OCI-LY7 (cell line): ENCODE data around the gene RBM20. TPM values are rescaled to one million over a fixed set of nuclear protein-coding genes. Genes with fewer than 3 reads are reported as not detected.

Experiments
- BruUV-seq: library from RNA; stranded (reverse); fragments of 400-500 nt; replicated peaks from 2 replicates; lab custom pipeline; 2021; lab: Mats Ljungman, UMichigan
- CTCF ChIA-PET: fragments of 300-600 bp; sonication (Branson Sonifier 250); formaldehyde crosslinking; loops from one replicate; lab custom pipeline; 2022; ENCODE audit warnings: antibody characterized with exemption; ENCODE audit not compliant: unreplicated experiment; lab: Charles Lee
- POLR2A ChIA-PET: fragments of 300-600 bp; sonication (Branson Sonifier 250); formaldehyde crosslinking; loops from one replicate; lab custom pipeline; 2022; ENCODE audit warnings: antibody characterized with exemption; lab: Charles Lee
- DNase-seq: peaks from one replicate; pipeline ENCODE4 v3.0.0-alpha.2; 2015; ENCODE audit warnings: low spot score
- H2AFZ ChIP-seq: fragments of 200-600 bp; sonication (generic), shearing (Covaris generic); 2 replicates; pipeline ENCODE4 v1.6.1; 2014; ENCODE audit warnings: mild to moderate bottlenecking, antibody characterized with exemption, low read length, moderate library complexity
- H3K27ac ChIP-seq: fragments of 200-600 bp; sonication (generic); 2 replicates; pipeline ENCODE4 v1.5.1; 2014; ENCODE audit warnings: mixed run types, low read depth, mild to moderate bottlenecking, moderate library complexity, low read length, inconsistent platforms; ENCODE audit not compliant: poor library complexity, severe bottlenecking
- H3K36me3 ChIP-seq: fragments of 200-600 bp; sonication (generic); 2 replicates; pipeline ENCODE4 v1.6.1; 2014; ENCODE audit warnings: mild to moderate bottlenecking, antibody characterized with exemption, low read length, moderate library complexity, mixed read lengths; ENCODE audit not compliant: insufficient read depth
- H3K4me1 ChIP-seq: fragments of 200-600 bp; sonication (generic); 2 replicates; pipeline ENCODE4 v1.5.1; 2014; ENCODE audit warnings: mild to moderate bottlenecking, low read length; ENCODE audit not compliant: insufficient read depth, poor library complexity, severe bottlenecking
- H3K4me2 ChIP-seq: fragments of 200-600 bp; sonication (generic); 2 replicates; pipeline ENCODE4 v1.6.1; 2014; ENCODE audit warnings: mild to moderate bottlenecking, low read length
- H3K4me3 ChIP-seq: fragments of 200-600 bp; sonication (generic); 2 replicates; pipeline ENCODE4 v1.5.1; 2014; ENCODE audit warnings: mild to moderate bottlenecking, low read depth, low read length; ENCODE audit not compliant: poor library complexity, severe bottlenecking
- H3K79me2 ChIP-seq: fragments of 200-600 bp; sonication (generic); 2 replicates; pipeline ENCODE4 v1.6.1; 2016; ENCODE audit warnings: low read depth, mild to moderate bottlenecking, low read length, moderate library complexity, mixed read lengths; ENCODE audit not compliant: insufficient read depth
- H3K9me2 ChIP-seq: fragments of 200-600 bp; sonication (generic); 2 replicates; pipeline ENCODE4 v1.6.1; 2016; ENCODE audit warnings: mild to moderate bottlenecking, low read length, mixed read lengths; ENCODE audit not compliant: insufficient read depth
- H3K9me3 ChIP-seq: fragments of 200-600 bp; sonication (generic); 2 replicates; pipeline ENCODE4 v1.6.1; 2014; ENCODE audit warnings: mild to moderate bottlenecking, mixed run types, low read length, mixed read lengths
- H4K20me1 ChIP-seq: fragments of 200-600 bp; sonication (generic); 2 replicates; pipeline ENCODE4 v1.6.1; 2014; ENCODE audit warnings: mild to moderate bottlenecking, antibody characterized with exemption, low read length, moderate library complexity, mixed read lengths; ENCODE audit not compliant: insufficient read depth
- CTCF ChIP-seq: fragments of 200-600 bp; sonication (generic); conservative IDR thresholded peaks from 2 replicates; pipeline ENCODE4 v1.5.1; 2014; ENCODE audit warnings: mild to moderate bottlenecking, antibody characterized with exemption, low read length, moderate library complexity, mixed read lengths
- EZH2phosphoT487 ChIP-seq: fragments of 200-600 bp; sonication (generic); IDR thresholded peaks from 2 replicates; pipeline ENCODE4 v1.6.1; 2018; ENCODE audit warnings: low read depth, borderline replicate concordance, mild to moderate bottlenecking, mixed run types, antibody characterized with exemption, low read length, moderate library complexity, mixed read lengths
- intact Hi-C: fragments of 100-400 bp; cut with micrococcal nuclease; formaldehyde crosslinking; loops from one replicate; pipeline ENCODE4 v1.10.0; 2022; ENCODE audit not compliant: unreplicated experiment
- total RNA-seq, 2 experiments: library from RNA; depleted of rRNA in 1 of 2; stranded (reverse); fragments of >200 nt in 1 of 2; shearing (Covaris generic) in 1 of 2; gene quantifications; 2 replicates each; pipeline ENCODE4 v1.2.3, GENCODE V29; 2014 to 2022

The RBM20 gene
- total RNA-seq, 2 experiments from 2014 or later = 0.35 to 1.0 TPM

GRCh38 chr10:110835841-110836240 lies 191.7 kb downstream of the RBM20 start:
- H4K20me1 ChIP-seq = no peaks in the 10 kb centered on the region
- intact Hi-C loops = no loop called here
- DNase-seq = no peak
- H3K9me3 ChIP-seq = no peaks in the 10 kb centered on the region
- no peaks in the 10 kb centered on the region for H3K79me2 ChIP-seq
- peaks cover 66% of the 10 kb centered on the region for H3K4me1 ChIP-seq
- H3K27ac ChIP-seq = no peak overlapping the region
- no peaks in the 10 kb centered on the region for H3K9me2 ChIP-seq
- H3K4me3 ChIP-seq = no peak overlapping the region
- ChIA-PET POLR2A (interaction anchor here (1.1 to 2.0 kb wide), 4 partner anchors 13 to 46 kb away, joined by 3 to 8 read pairs (median 6); partner anchors contain the start of gene PDCD4), CTCF (no interaction called here)
- TF ChIP-seq CTCF (no peak), EZH2phosphoT487 (no peak)
- no peak overlapping the region for H2AFZ ChIP-seq
- no TSS peak for BruUV-seq
- no peaks in the 10 kb centered on the region for H3K36me3 ChIP-seq
- no peak overlapping the region for H3K4me2 ChIP-seq

GRCh38 chr10:110836706-110837105 lies 192.6 kb downstream of the RBM20 start:
- no peak for DNase-seq
- CTCF ChIA-PET = interaction anchor here (0.9 kb wide), 1 partner anchor 11 kb away, joined by 4 read pairs; no protein-coding TSS in a partner anchor
- no TSS peak for BruUV-seq
- Histone ChIP-seq H4K20me1 (no peaks in the 10 kb centered on the region), H3K4me3 (no peak overlapping the region), H3K27ac (no peak overlapping the region), H3K4me1 (peaks cover 75% of the 10 kb centered on the region), H3K9me2 (no peaks in the 10 kb centered on the region), H3K79me2 (no peaks in the 10 kb centered on the region), H3K4me2 (no peak overlapping the region), H2AFZ (no peak overlapping the region), H3K36me3 (no peaks in the 10 kb centered on the region), H3K9me3 (no peaks in the 10 kb centered on the region)
- POLR2A ChIA-PET = interaction anchor here (0.7 to 2.0 kb wide), 7 partner anchors 8 to 1236 kb away, joined by 3 to 14 read pairs (median 5); partner anchors contain the start of gene PDCD4
- TF ChIP-seq EZH2phosphoT487 (no peak), CTCF (no peak)
- intact Hi-C loops = no loop called here

- H2AFZ ChIP-seq = 0 out of 2 replicates have a peak overlapping the region, but pooled peaks have one; percentile 4
- no peak overlapping the region for H3K4me3 ChIP-seq
- ChIA-PET CTCF (no interaction called here), POLR2A (interaction anchor here (0.8 to 2.0 kb wide), 6 partner anchors 8 to 34 kb away, joined by 3 to 14 read pairs (median 4); no protein-coding TSS in a partner anchor)
- peaks cover 84% of the 10 kb centered on the region for H3K4me1 ChIP-seq
- no TSS peak for BruUV-seq
- no peak for DNase-seq
- intact Hi-C loops = no loop called here
- H3K9me3 ChIP-seq = no peaks in the 10 kb centered on the region
- no peaks in the 10 kb centered on the region for H3K9me2 ChIP-seq
- no peak for TF ChIP-seq CTCF
- no peak for TF ChIP-seq EZH2phosphoT487
- H3K79me2 ChIP-seq = no peaks in the 10 kb centered on the region; the same call in 1 of the 2 replicates
- no peaks in the 10 kb centered on the region for H3K36me3 ChIP-seq
- no peak overlapping the region for H3K27ac ChIP-seq
- no peak overlapping the region for H3K4me2 ChIP-seq
- no peaks in the 10 kb centered on the region for H4K20me1 ChIP-seq
Measured at GRCh38 chr10:110837418-110838171, 193.5 kb downstream of the RBM20 start.
